Brain microvascular endothelial cell (primary cell): ENCODE measurements around the gene DPH3.

ENCODE experiments used
- DNase-seq: peaks from one replicate; pipeline ENCODE4 v3.0.0-alpha.2; 2020
- H3K27ac ChIP-seq: fragments of 250-450 bp; sonication (Bioruptor Pico); 2 replicates; pipeline ENCODE4 v1.5.1; 2020; ENCODE audit warnings: mild to moderate bottlenecking, moderate library complexity
- H3K27me3 ChIP-seq: fragments of 250-450 bp; sonication (Bioruptor Pico); replicated peaks from 2 replicates; pipeline ENCODE4 v1.5.1; 2020; ENCODE audit warnings: mild to moderate bottlenecking
- H3K36me3 ChIP-seq: fragments of 250-450 bp; sonication (Bioruptor Pico); replicated peaks from 2 replicates; pipeline ENCODE4 v1.5.1; 2020; ENCODE audit warnings: mild to moderate bottlenecking
- H3K4me3 ChIP-seq: 2 replicates; pipeline ENCODE4 v1.5.1; 2011; ENCODE audit warnings: low read depth, mild to moderate bottlenecking, control low read depth, low read length, moderate library complexity
- CTCF ChIP-seq: IDR thresholded peaks from 2 replicates; pipeline ENCODE4 v1.5.1; 2011; ENCODE audit warnings: low read depth, mild to moderate bottlenecking, moderate library complexity, low read length, control low read depth, inconsistent platforms; ENCODE audit errors: missing control alignments
- in situ Hi-C: cut with HindIII; loops from 2 replicates; pipeline ENCODE4 v1.10.0; 2017; ENCODE audit warnings: low sequenced_read_pairs, low pct_ligation_motif_present

Gene DPH3

GRCh38 chr3:16211176-16211904 lies 53.4 kb downstream of the DPH3 start:
- Histone ChIP-seq H3K27ac (no peak overlapping the region), H3K27me3 (no peaks in the 10 kb centered on the region), H3K36me3 (no peaks in the 10 kb centered on the region), H3K4me3 (no peak overlapping the region)
- TF ChIP-seq CTCF: no peak
- in situ Hi-C loops: no loop called here
- no peak for DNase-seq
